Activated T-cell treated with anti-CD3 and anti-CD28 coated beads, Interleukin-2, amount 50 U/mL, for 48 hours (primary cell): Measurements from ENCODE around the gene SH3PXD2A.

ENCODE experiments used
- DNase-seq, 2 experiments: peaks; one replicate each; pipeline ENCODE4 v3.0.0-alpha.2; 2020

SH3PXD2A gene

GRCh38 chr10:103572347-103573204 is 282.8 kb downstream of the SH3PXD2A start:
- DNase-seq = no peak

GRCh38 chr10:103571656-103571975 is 283.8 kb downstream of the SH3PXD2A start:
- DNase-seq = no peak

- DNase-seq = no peak
These were observed 284.3 kb downstream of the SH3PXD2A start for GRCh38 chr10:103570844-103571655.

GRCh38 chr10:103569896-103570295 is 285.5 kb downstream of the SH3PXD2A start:
- DNase-seq = no peak

DNA sequence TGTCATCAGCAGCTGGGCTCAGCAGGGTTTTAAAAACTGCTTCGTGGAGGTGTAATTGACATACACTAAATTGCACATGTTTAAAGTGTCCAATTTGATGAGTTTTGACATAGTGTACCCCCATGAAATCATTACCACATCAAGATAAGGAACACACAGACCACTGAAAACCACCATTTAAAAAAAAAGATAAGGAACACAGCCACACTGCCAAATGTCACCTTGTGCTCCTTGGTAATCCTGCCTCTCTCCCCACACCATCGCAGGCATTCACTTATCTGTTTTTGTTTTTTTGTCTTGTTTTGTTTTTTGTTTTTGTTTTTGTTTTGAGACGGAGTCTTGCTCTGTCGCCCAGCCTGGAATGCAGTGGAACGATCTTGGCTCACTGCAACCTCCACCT is 286.9 kb downstream of the SH3PXD2A start:
- DNase-seq = no peak

GRCh38 chr10:103566536-103566935 is 288.8 kb downstream of the SH3PXD2A start:
- no peak for DNase-seq

- peak; percentile 77 to 79 for DNase-seq
These were observed 290.4 kb downstream of the SH3PXD2A start for GRCh38 chr10:103564776-103565520.

- DNase-seq = no peak
These were observed 291.3 kb downstream of the SH3PXD2A start for GRCh38 chr10:103564116-103564501.

GRCh38 chr10:103563231-103564115 is 291.9 kb downstream of the SH3PXD2A start:
- no peak for DNase-seq

- DNase-seq = no peak
These were observed 293.0 kb downstream of the SH3PXD2A start for GRCh38 chr10:103562383-103562782.

GRCh38 chr10:103560886-103561285 is 294.5 kb downstream of the SH3PXD2A start:
- no peak for DNase-seq

- DNase-seq = no peak
These were observed 295.6 kb downstream of the SH3PXD2A start for GRCh38 chr10:103559776-103560175.

GRCh38 chr10:103558911-103559310 is 296.5 kb downstream of the SH3PXD2A start:
- no peak for DNase-seq

DNA sequence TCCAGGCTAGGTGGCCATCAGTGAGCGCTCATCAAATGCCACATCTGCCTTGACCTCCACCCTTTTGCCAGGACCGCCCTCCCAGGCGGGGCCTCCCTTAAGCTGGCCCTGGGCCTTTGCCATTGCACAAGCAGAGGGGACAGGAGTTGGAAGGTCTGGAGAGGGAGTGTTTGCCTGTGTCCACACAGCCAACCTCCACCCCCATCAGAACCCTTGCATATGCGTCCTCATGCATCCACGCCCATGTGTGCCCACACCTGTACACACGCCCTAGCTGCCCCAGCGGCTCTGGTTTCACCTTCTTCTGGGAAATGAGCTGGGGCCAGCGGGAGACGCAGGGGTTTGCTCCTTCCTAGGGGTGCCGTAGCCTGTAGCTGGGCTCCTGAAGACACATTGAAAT is 297.9 kb downstream of the SH3PXD2A start:
- no peak for DNase-seq

DNA sequence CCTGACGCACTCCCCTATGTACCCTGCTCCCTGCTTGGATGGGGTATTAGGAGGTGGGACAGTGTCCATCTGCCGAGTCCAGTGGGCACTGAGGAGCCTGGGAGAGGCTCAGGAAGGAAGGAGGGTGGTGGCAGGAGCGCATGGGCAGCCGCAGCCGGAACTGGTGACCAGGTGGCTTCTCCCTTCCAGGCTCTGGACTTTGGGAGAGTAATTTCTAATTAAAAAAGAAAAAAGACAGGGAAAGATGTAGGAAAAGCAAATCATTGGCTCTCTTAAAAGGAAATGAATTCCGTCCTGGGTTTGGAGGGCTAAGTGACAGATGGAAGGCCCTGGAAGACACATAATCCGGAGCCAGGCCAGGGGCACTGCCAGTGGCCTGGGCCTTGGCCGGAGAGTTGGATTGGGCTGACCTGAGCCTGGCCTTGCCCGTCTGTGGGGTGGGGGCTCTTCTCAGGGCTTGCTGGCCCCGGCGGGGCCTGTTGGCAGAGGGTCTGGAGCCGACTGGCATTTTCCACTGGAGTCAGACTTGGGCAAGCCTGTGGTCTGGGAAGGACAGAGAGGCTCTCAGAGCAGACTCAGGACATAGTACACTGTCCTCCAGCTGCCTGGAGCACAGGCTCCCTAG is 298.9 kb downstream of the SH3PXD2A start:
- no peak for DNase-seq

DNA sequence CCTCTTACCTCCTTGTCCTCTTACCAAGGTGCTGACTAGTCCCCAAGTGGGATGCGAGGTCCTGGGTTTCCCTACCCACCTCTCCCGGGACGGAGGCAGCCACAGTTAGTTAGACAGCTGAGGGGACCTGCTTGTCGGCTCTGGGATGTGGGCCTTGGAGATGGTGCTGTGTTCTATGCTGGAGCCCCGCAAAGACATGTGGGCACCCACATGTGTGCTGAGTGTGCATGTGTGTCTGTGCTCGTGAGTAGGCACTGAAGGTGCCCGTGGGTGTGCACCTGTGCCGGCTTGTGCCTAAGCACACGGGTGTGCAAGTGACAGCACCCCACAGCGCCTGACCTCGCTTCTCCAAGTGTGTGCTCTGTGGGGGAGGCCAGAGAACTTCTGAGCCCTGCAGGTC is 299.7 kb downstream of the SH3PXD2A start:
- DNase-seq = no peak

GRCh38 chr10:103555325-103555649 is 300.1 kb downstream of the SH3PXD2A start:
- DNase-seq = no peak

DNA sequence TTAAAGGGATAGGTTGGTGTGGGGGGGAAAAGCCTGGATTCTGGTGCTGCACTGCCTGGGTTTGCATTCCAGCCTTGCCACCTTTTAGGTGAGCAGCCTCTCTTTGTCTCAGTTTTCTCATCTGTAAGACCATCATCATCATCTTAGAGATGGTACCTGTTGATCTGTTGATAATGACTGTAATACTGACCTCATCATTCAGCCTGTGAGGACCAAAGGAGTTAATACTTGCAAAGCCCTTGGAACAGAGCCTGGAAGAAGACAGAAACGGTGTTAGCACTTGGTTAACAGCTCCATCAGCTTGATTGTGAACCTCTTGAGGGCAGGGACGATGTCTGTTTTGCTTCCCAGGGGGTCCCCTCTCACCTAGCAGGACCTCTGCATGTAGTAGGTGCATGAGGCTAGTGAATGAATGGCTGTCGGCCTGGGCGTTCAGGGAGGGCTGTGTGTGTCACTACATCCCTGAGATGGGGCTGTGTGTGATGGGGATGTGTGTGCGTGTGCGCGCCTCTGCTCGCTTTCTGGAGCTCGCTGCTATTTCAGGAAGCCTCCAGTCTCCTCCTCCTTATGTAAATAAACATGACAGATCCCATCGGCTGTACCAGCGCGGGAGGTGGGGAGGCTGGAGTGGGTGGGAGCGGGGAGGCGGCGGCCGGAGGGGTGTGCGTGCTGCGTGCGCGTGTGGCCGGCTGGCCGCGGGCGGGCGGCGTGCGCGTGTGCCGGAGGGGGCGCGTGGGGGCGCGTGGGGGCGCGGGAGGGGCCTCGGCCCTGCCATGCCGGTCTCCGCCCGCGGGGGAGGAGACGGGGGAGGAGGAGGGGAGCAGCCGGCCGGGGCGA is 300.7 kb downstream of the SH3PXD2A start:
- peak; percentile 27 to 30 for DNase-seq

DNA sequence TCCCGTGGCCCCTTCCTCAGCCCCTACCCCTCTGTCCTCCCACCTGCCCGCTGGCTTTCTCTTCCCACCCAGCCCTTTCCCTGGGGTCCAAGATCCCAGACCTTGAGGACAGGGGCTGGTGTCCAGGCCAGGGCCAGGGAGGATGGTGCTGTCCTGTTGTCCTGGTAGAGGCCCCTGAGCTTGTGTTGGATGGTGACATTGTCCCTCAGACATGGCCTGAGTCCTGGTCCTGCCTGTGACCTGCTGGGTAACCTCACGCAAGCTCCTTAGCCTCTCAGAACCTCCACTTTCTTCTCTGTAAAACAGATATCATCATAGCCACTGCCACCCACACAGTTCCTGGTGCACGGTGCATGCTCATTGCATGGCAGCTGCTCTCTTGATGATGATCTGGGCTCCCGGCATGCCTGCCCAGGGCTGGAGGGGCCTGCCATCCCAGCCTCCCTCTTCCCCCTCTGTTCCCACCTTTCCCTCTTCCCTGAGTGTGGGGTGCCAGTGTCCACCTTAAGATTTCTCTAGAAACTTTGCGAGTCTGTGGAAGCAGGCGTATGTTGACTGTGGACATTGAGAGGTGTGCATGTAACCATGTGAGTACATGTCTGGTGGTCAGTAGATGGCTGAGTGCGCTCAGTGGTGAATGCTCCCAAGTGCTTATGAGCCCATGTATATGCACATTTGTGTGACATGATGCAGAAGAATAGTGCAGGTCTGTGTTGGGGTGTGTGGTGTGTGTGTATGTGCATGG is 301.5 kb downstream of the SH3PXD2A start:
- peak; percentile 66 to 75 for DNase-seq
